ENCODE data around the gene MEG3.
"Not testable (repeated sequence)": the region's sequence is repeated elsewhere in the genome, so short reads cannot be mapped to it uniquely, and the experiment has no call there.

MEG3 gene

GRCh38 chr14:100789460-100790417 lies 36.2 kb upstream of the MEG3 start:
- DNase-seq, result no peak

- DNase-seq, result no peak
These were observed 35.2 kb upstream of the MEG3 start for GRCh38 chr14:100790502-100791347.

- DNase-seq, result no peak
These were observed 34.6 kb upstream of the MEG3 start for GRCh38 chr14:100791348-100791735.

- no peak for DNase-seq
These were observed 33.9 kb upstream of the MEG3 start for GRCh38 chr14:100791995-100792394.

GRCh38 chr14:100796946-100797345 lies 29.0 kb upstream of the MEG3 start:
- DNase-seq, result no peak

GRCh38 chr14:100800041-100800440 lies 25.9 kb upstream of the MEG3 start:
- DNase-seq, result no peak

GRCh38 chr14:100801433-100801832 lies 24.5 kb upstream of the MEG3 start:
- not testable (repeated sequence) for DNase-seq

GRCh38 chr14:100802179-100802578 lies 23.7 kb upstream of the MEG3 start:
- DNase-seq, result no peak

GRCh38 chr14:100802766-100803165 lies 23.2 kb upstream of the MEG3 start:
- no peak for DNase-seq

- DNase-seq, result no peak
These were observed 22.7 kb upstream of the MEG3 start for GRCh38 chr14:100803226-100803625.

GRCh38 chr14:100803676-100804075 lies 22.2 kb upstream of the MEG3 start:
- no peak for DNase-seq

GRCh38 chr14:100804138-100804537 lies 21.8 kb upstream of the MEG3 start:
- DNase-seq, result no peak

- no peak for DNase-seq
These were observed 21.2 kb upstream of the MEG3 start for GRCh38 chr14:100804558-100805309.

GRCh38 chr14:100806386-100806785 lies 19.5 kb upstream of the MEG3 start:
- no peak for DNase-seq

- DNase-seq, result no peak
These were observed 18.4 kb upstream of the MEG3 start for GRCh38 chr14:100807496-100807895.

GRCh38 chr14:100807979-100808734 lies 17.8 kb upstream of the MEG3 start:
- no peak for DNase-seq

GRCh38 chr14:100810435-100810834 lies 15.5 kb upstream of the MEG3 start:
- no peak for DNase-seq

GRCh38 chr14:100810861-100811461 lies 15.0 kb upstream of the MEG3 start:
- no peak for DNase-seq

GRCh38 chr14:100813291-100813690 lies 12.6 kb upstream of the MEG3 start:
- DNase-seq, result no peak

GRCh38 chr14:100815478-100816285 lies 10.2 kb upstream of the MEG3 start:
- DNase-seq, result no peak

All from SIG-M5 (cell line).